Liver (tissue), 9 donors: ENCODE measurements around the gene USP47. TPM values are rescaled to one million over a fixed set of nuclear protein-coding genes. Genes with fewer than 3 reads are reported as not detected.

ENCODE experiments used
- DNase-seq: peaks from one replicate; pipeline ENCODE4 v3.0.0-alpha.2; 2017; ENCODE audit warnings: low spot score
- H3K27ac ChIP-seq, 2 donors: one replicate each; pipeline ENCODE4 v1.7.0; 2013; ENCODE audit warnings: inconsistent platforms in 2 of 2, low read length in 2 of 2, control low read depth in 1 of 2, low read depth in 1 of 2, mild to moderate bottlenecking in 1 of 2
- H3K27me3 ChIP-seq, 4 donors: one replicate each; pipeline versions ENCODE4 v1.6.1 to v1.7.0; 2013; ENCODE audit warnings: low read length in 3 of 4, inconsistent platforms in 1 of 4, mild to moderate bottlenecking in 1 of 4, moderate library complexity in 1 of 4; ENCODE audit not compliant: control insufficient read depth in 4 of 4, insufficient read depth in 4 of 4
- H3K36me3 ChIP-seq, 4 donors: one replicate each; pipeline versions ENCODE4 v1.6.1 to v1.7.0; 2013; ENCODE audit warnings: low read length in 3 of 4, mild to moderate bottlenecking in 3 of 4, low read depth in 1 of 4, moderate library complexity in 1 of 4; ENCODE audit not compliant: control insufficient read depth in 4 of 4, insufficient read depth in 3 of 4
- H3K4me1 ChIP-seq, 4 donors: one replicate each; pipeline versions ENCODE4 v1.6.1 to v1.7.0; 2013; ENCODE audit warnings: low read length in 3 of 4, mild to moderate bottlenecking in 3 of 4, moderate library complexity in 1 of 4; ENCODE audit not compliant: control insufficient read depth in 4 of 4, insufficient read depth in 4 of 4
- H3K4me3 ChIP-seq, 3 donors: one replicate each; pipeline versions ENCODE4 v1.6.1 to v1.7.0; 2013; ENCODE audit warnings: low read length in 3 of 3, control low read depth in 1 of 3, low read depth in 1 of 3, mild to moderate bottlenecking in 1 of 3
- H3K9ac ChIP-seq, 2 donors: one replicate each; pipeline ENCODE4 v1.7.0; 2013; ENCODE audit warnings: low read length in 2 of 2, mild to moderate bottlenecking in 2 of 2, moderate library complexity in 2 of 2, control low read depth in 1 of 2, low read depth in 1 of 2
- H3K9me3 ChIP-seq, 4 donors: one replicate each; pipeline versions ENCODE4 v1.6.1 to v1.7.0; 2013; ENCODE audit warnings: low read length in 3 of 4; ENCODE audit not compliant: control insufficient read depth in 4 of 4
- ATF3 ChIP-seq: IDR thresholded peaks from 2 replicates; pipeline ENCODE4 v1.6.1; 2016; ENCODE audit warnings: antibody characterized with exemption
- CTCF ChIP-seq: fragments of 150-350 bp; IDR thresholded peaks from 2 replicates; pipeline ENCODE4 v1.5.1; 2017; ENCODE audit warnings: improper control_type of control experiment, low read depth, low read length; ENCODE audit not compliant: missing input control
- EGR1 ChIP-seq, 2 donors: IDR thresholded peaks; 2 replicates each; pipeline ENCODE4 v1.6.1; 2016 to 2018; ENCODE audit warnings: antibody characterized with exemption in 2 of 2, low read depth in 2 of 2
- FOXA1 ChIP-seq: IDR thresholded peaks from 2 replicates; pipeline ENCODE4 v1.6.1; 2016; ENCODE audit warnings: antibody characterized with exemption
- FOXA2 ChIP-seq: IDR thresholded peaks from 2 replicates; pipeline ENCODE4 v1.6.1; 2016; ENCODE audit warnings: antibody characterized with exemption
- HNF4A ChIP-seq, 2 donors: conservative IDR thresholded peaks; 2 replicates each; pipeline ENCODE4 v1.6.1; 2016; ENCODE audit warnings: antibody characterized with exemption in 2 of 2, mild to moderate bottlenecking in 2 of 2
- HNF4G ChIP-seq: IDR thresholded peaks from 2 replicates; pipeline ENCODE4 v1.6.1; 2016; ENCODE audit warnings: antibody characterized with exemption
- JUND ChIP-seq, 2 donors: IDR thresholded peaks; 2 replicates each; pipeline ENCODE4 v1.6.1; 2016; ENCODE audit warnings: antibody characterized with exemption in 2 of 2
- MAX ChIP-seq: IDR thresholded peaks from 2 replicates; pipeline ENCODE4 v1.6.1; 2016; ENCODE audit warnings: antibody characterized with exemption
- RAD21 ChIP-seq, 2 donors: IDR thresholded peaks; 2 replicates each; pipeline ENCODE4 v1.6.1; 2016; ENCODE audit warnings: antibody characterized with exemption in 2 of 2, mild to moderate bottlenecking in 2 of 2
- REST ChIP-seq: IDR thresholded peaks from 2 replicates; pipeline ENCODE4 v1.6.1; 2016; ENCODE audit warnings: antibody characterized with exemption, mild to moderate bottlenecking
- RXRA ChIP-seq, 2 donors: IDR thresholded peaks; 2 replicates each; pipeline ENCODE4 v1.6.1; 2017 to 2018; ENCODE audit warnings: antibody characterized with exemption in 2 of 2, mild to moderate bottlenecking in 1 of 2
- SP1 ChIP-seq: IDR thresholded peaks from 2 replicates; pipeline ENCODE4 v1.6.1; 2018; ENCODE audit warnings: antibody characterized with exemption, mild to moderate bottlenecking
- YY1 ChIP-seq: IDR thresholded peaks from 2 replicates; pipeline ENCODE4 v1.6.1; 2016; ENCODE audit warnings: antibody characterized with exemption, mild to moderate bottlenecking
- ZBTB33 ChIP-seq: IDR thresholded peaks from 2 replicates; pipeline ENCODE4 v1.6.1; 2016; ENCODE audit warnings: antibody characterized with exemption
- WGBS: extraction: QIAGEN DNeasy Blood & Tissue Kit; methylation state at CpG from one replicate; pipeline ENCODE4 v1.1.7; 2013; 5-methylcytosine and 5-hydroxymethylcytosine counted together
- polyA plus RNA-seq, 2 donors: library from polyadenylated mRNA; stranded (reverse) in 1 of 2; unstranded in 1 of 2; fragments of 200-250 nt in 1 of 2; fragments of >200 nt in 1 of 2; fragmentation: Nextera tagmentation in 1 of 2; extraction: Ambion mirVana in 1 of 2; gene quantifications; one replicate each; pipeline versions ENCODE4 v1.2.1 to v1.2.3, GENCODE V29; 2013 to 2015
- total RNA-seq, 2 donors: library from RNA; depleted of rRNA; stranded (reverse); fragments of >200 nt; gene quantifications; one replicate each; pipeline ENCODE4 v1.2.3, GENCODE V29; 2014
- donor health status: healthy.
- donor health status: healthy.
- donor health status: healthy.
- donor health status: healthy.
- donor health status: healthy.

The USP47 gene
- total and polyA plus RNA-seq, 4 donors: 14.9 to 55.1 (median 32.2) TPM

- no peak overlapping the region for H3K27ac ChIP-seq
- H3K9me3 ChIP-seq: no peaks in the 10 kb centered on the region
- no peak overlapping the region for H3K4me3 ChIP-seq
- H3K9ac ChIP-seq: no peak overlapping the region
- DNase-seq: no peak
- H3K36me3 ChIP-seq: peaks cover 10 to 26% (median 25%) of the 10 kb centered on the region in 4 donors
- H3K27me3 ChIP-seq: no peaks in the 10 kb centered on the region
- WGBS: 94% methylated on average over 2 of the region's 2 CpGs
- H3K4me1 ChIP-seq: peaks cover 0 to 6% (median 5%) of the 10 kb centered on the region in 4 donors
- TF ChIP-seq JUND (IDR thresholded peaks at IDR 0.05) (no peak), FOXA2 (no peak)
These were observed 42.6 kb downstream of the USP47 start for GRCh38 chr11:11884351-11884750.

- H3K4me1 ChIP-seq: peaks cover 0 to 3% (median 1%) of the 10 kb centered on the region in 4 donors
- no peak for DNase-seq
- H3K9ac ChIP-seq: no peak overlapping the region
- no peak overlapping the region for H3K27ac ChIP-seq
- H3K4me3 ChIP-seq: no peak overlapping the region
- H3K9me3 ChIP-seq: no peaks in the 10 kb centered on the region
- no peak for TF ChIP-seq YY1
- TF ChIP-seq SP1: no peak
- no peak for TF ChIP-seq FOXA1
- TF ChIP-seq RAD21 (IDR thresholded peaks at IDR 0.05): no peak
- TF ChIP-seq ATF3: no peak
- no peak for TF ChIP-seq CTCF
- TF ChIP-seq ZBTB33: no peak
- no peak for TF ChIP-seq MAX
- TF ChIP-seq HNF4A (conservative IDR thresholded peaks at IDR 0.05): no peak
- no peak for TF ChIP-seq RXRA (IDR thresholded peaks at IDR 0.05)
- no peak for TF ChIP-seq JUND (IDR thresholded peaks at IDR 0.05)
- TF ChIP-seq EGR1 (IDR thresholded peaks at IDR 0.05; ENCODE audit: low read depth in 2 of 2): no peak
- no peak for TF ChIP-seq FOXA2
- TF ChIP-seq REST: no peak
- no peak for TF ChIP-seq HNF4G
- peaks cover 10 to 26% (median 25%) of the 10 kb centered on the region in 4 donors for H3K36me3 ChIP-seq
- no peaks in the 10 kb centered on the region for H3K27me3 ChIP-seq
- 96% methylated on average over 7 of the region's 7 CpGs for WGBS
These were observed 43.2 kb downstream of the USP47 start for GRCh38 chr11:11884774-11885481.
